HG03565 (cell line): ENCODE data around the gene FMR1.

Experiments used
- ATAC-seq: cut with Tn5 transposase; IDR thresholded peaks from one replicate; pipeline ENCODE4 v1.9.1; 2021; ENCODE audit warnings: mild to moderate bottlenecking, moderate library complexity; ENCODE audit not compliant: unreplicated experiment

FMR1 gene

GRCh38 chrX:147914591-147914990, 2.9 kb downstream of the FMR1 start:
- ATAC-seq: no peak

- ATAC-seq: no peak
Observed at GRCh38 chrX:147916375-147916968, 4.8 kb downstream of the FMR1 start.

- ATAC-seq: peak; percentile 92
Observed at GRCh38 chrX:147917700-147918695, 6.3 kb downstream of the FMR1 start.

GRCh38 chrX:147920161-147920666, 8.5 kb downstream of the FMR1 start:
- ATAC-seq: no peak

- no peak for ATAC-seq
Observed at GRCh38 chrX:147923605-147924004, 11.9 kb downstream of the FMR1 start.

GRCh38 chrX:147927256-147927655, 15.5 kb downstream of the FMR1 start:
- no peak for ATAC-seq

- ATAC-seq: no peak
Observed at GRCh38 chrX:147933815-147934214, 22.1 kb downstream of the FMR1 start.

GRCh38 chrX:147935156-147935758, 23.5 kb downstream of the FMR1 start:
- ATAC-seq: no peak

GRCh38 chrX:147945286-147945685, 33.6 kb downstream of the FMR1 start:
- no peak for ATAC-seq

- no peak for ATAC-seq
Observed at GRCh38 chrX:147948531-147948930, 36.8 kb downstream of the FMR1 start.

GRCh38 chrX:147950352-147950751, 38.6 kb downstream of the FMR1 start:
- no peak for ATAC-seq

- ATAC-seq: no peak
Observed at GRCh38 chrX:147953976-147954375, 42.3 kb downstream of the FMR1 start.

- no peak for ATAC-seq
Observed at GRCh38 chrX:147957291-147957690, 45.6 kb downstream of the FMR1 start.

- ATAC-seq: no peak
Observed at GRCh38 chrX:147958291-147958690, 46.6 kb downstream of the FMR1 start.

- no peak for ATAC-seq
Observed at GRCh38 chrX:147960722-147961121, 49.0 kb downstream of the FMR1 start.

- no peak for ATAC-seq
Observed at GRCh38 chrX:147962476-147962875, 50.8 kb downstream of the FMR1 start.

GRCh38 chrX:147978931-147979330, 67.2 kb downstream of the FMR1 start:
- no peak for ATAC-seq

- ATAC-seq: no peak
Observed at GRCh38 chrX:147981038-147981752, 69.5 kb downstream of the FMR1 start, which contains the start of gene FMR1NB. Gene FMR1NB (plus strand): TSS chrX:147981337. CDS start chrX:147981403, 66 bp downstream.
